GM18526 (cell line): ENCODE measurements around the gene SCD5.

Experiments
- POLR2A ChIP-seq: IDR thresholded peaks from 3 replicates; pipeline ENCODE4 v1.6.1; 2011; ENCODE audit not compliant: insufficient read length; ENCODE audit errors: extremely low read depth

SCD5 gene

GRCh38 chr4:82618103-82618720, 180.4 kb downstream of the SCD5 start:
- no peak for TF ChIP-seq POLR2A

- no peak for TF ChIP-seq POLR2A
Measured at GRCh38 chr4:82614838-82615449, 183.7 kb downstream of the SCD5 start.

DNA sequence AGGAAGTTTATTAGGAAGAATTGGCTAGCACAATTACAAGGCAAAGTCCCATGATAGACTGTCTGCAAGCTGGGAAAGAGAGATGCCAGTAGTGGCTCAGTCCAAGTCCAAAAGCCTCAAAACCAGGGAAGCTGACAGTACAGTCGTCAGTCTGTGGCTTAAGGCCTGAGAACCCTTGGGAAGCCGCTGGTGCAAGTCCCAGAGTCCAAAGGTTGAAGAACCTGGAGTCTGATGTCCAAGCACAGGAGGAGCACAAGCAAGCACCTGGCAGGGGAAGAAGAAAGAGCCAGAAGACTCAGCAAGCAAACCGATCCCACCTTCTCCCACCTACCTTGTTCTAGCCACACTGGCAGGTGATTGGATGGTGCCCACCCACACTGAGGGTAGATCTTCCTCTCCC, 185.5 kb downstream of the SCD5 start:
- no peak for TF ChIP-seq POLR2A

DNA sequence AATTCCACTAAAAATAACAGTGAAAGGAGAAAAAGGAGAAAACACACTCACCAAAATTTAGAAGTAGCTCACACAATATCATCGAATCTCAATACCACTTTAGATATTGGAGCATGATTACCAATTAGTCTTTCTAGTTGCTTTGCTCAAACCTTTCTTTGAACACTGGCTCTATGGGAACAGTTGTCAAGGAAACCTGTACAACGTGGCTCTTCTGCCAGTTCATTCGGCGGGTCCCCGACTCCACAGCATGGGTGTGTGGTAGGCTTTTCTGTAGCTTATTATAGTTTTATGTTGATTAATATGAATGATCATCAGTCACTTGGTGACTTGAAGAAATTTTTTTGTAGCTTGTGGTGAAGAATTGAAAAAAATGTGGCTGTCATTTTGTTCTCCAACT, 186.6 kb downstream of the SCD5 start:
- TF ChIP-seq POLR2A: no peak

DNA sequence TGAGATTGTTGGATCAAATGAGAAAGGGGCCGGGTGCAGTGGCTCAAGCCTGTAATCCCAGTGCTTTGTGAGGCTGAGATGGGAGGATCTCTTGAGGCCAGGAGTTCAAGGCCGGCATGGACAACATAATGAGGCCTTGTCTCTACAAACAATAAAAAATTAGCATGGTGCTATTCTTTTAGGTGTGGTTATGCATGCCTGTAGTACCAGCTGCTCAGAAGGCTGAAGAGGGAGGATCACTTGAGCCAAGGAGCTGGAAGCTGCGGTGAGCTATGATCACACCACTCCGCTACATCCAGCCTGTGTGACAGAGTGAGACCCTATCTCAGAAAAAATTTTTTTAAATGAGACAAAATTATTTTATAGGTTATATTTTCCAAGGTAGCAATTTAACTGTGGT, 187.1 kb downstream of the SCD5 start:
- TF ChIP-seq POLR2A: no peak

- TF ChIP-seq POLR2A: no peak
Measured at GRCh38 chr4:82610041-82610440, 188.6 kb downstream of the SCD5 start.

GRCh38 chr4:82606622-82607021, 192.0 kb downstream of the SCD5 start:
- no peak for TF ChIP-seq POLR2A

DNA sequence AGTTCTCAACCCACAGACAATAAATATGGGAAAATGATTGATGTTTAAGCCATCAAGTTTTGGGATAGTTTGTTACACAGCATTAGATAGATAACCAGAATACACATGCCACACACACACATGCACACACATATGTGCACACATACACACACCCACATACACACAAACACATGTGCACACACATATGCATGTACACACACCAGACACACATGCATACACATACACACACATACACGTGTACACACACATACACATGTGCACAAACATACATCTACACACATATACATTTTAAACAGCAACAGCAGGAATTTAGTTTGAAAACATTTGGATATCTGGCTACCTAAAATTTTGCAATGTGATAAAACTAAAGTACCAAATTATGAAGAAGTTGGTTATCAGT, 194.1 kb downstream of the SCD5 start:
- TF ChIP-seq POLR2A: no peak

- TF ChIP-seq POLR2A: no peak
Measured at GRCh38 chr4:82601242-82602015, 197.2 kb downstream of the SCD5 start.

DNA sequence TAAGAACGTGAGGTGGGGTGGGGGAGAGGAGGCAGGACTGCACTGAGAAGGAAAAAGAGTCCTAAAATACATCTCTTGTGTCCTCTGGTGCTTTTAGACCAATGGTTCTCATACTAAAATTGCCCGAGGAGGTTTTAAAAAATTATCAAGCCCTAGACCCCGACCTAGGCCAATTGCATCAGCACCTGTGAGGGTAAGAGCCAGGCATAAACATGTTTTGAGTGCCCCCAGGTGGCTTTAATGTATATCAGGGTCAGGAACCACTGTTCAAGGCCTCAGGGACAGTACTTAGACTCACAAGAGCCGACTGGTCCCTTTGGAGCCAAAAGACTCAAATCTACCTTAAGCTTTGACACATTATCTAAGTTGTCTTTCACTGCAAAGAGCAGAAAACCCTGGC, 199.3 kb downstream of the SCD5 start:
- TF ChIP-seq POLR2A: no peak

DNA sequence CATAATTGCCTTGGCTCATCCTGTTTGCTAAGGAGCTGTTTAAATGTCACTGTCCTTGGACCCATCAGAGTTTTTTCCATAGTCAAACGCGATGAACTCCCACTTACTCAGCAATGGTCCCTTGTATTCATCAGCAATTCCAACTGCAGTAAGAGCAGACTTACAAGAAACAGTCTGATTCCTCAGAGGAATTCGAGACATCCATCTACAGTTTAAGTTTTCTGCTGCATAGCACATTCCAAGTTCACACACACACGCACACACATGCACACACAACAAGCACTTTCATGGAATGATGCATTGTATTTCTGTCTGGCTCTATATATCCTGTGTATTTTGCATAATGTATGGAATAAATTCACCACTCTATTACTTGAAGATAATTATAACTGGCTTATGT, 204.1 kb downstream of the SCD5 start:
- no peak for TF ChIP-seq POLR2A

DNA sequence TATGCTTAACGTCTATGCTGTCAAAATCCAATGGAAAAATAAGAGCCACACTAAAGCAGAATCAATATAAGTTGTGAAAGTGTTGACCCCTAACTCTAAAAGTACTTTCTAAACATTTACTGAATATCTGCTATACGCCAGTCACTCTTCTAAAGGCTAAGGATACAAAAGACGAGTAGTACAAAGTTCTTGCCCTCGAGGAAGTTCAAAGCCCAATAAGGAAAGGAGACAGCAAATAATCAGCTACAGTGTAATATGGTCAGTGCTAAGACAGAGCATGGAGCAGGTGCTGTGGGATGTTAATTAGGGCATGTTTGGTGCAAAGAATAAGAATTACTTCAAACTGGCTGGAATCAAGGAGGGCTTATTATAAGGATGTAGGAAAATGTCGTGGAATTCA, 205.2 kb downstream of the SCD5 start:
- no peak for TF ChIP-seq POLR2A

GRCh38 chr4:82592639-82593038, 206.0 kb downstream of the SCD5 start:
- no peak for TF ChIP-seq POLR2A

DNA sequence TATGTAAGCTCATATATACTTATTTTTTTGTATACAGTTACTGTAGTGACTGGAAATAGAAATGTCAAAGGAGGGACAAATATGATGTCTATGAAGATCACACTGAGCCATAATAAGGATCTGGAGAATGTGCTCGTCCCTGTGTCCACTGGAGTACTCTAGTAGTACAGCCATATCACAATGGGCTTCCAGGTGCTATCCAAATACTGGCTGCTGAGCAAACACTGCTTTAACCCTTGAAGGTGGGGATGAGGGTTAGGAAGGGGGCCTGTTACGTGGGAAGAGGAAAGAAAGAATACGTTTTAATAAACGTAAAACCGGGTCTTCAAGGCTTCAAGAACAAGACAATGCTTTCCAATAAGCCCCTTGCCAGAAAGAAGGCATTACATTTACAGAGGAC, 207.0 kb downstream of the SCD5 start:
- no peak for TF ChIP-seq POLR2A

DNA sequence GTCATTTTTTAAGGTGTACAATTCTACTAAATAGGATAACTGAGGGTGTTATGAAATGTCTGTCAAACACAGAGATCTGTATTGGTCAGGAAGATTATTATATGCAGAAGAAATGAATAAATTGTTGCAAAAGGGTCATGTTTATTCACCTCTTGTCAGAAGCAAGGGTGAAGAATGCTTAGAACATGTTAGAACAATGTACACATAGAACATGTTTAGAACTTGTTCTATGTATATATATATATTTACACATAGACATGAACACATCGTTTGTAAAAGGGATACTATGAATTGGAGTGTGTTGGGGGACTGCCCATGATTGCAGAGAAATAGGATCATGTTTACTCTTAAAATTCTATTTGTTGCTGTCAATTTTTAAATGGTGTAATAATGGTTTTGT, 208.8 kb downstream of the SCD5 start:
- no peak for TF ChIP-seq POLR2A

GRCh38 chr4:82588771-82589270, 209.8 kb downstream of the SCD5 start:
- TF ChIP-seq POLR2A: no peak
